Gastroesophageal sphincter (tissue), 4 donors: ENCODE results near the gene CACNA1I. TPM values are rescaled to one million over a fixed set of nuclear protein-coding genes. Genes with fewer than 3 reads are reported as not detected.

Source experiments
- ATAC-seq: fragments of 150-250 bp; one replicate; pipeline ENCODE4 v1.9.1; 2016; ENCODE audit warnings: mild to moderate bottlenecking, moderate library complexity
- H3K27ac ChIP-seq, 4 donors: fragments of 200-600 bp; sonication (generic) in 3 of 4; 1 replicate in 3 of 4; 2 replicates in 1 of 4; pipeline ENCODE4 v1.5.1; 2016 to 2019
- H3K27me3 ChIP-seq: fragments of 200-600 bp; sonication (generic); one replicate; pipeline ENCODE4 v1.5.1; 2019
- H3K36me3 ChIP-seq, 2 donors: fragments of 200-600 bp; sonication (generic); one replicate each; pipeline ENCODE4 v1.5.1; 2019; ENCODE audit warnings: control low read depth in 1 of 2
- H3K4me1 ChIP-seq, 3 donors: fragments of 200-600 bp; sonication (generic); 1 replicate in 2 of 3; 2 replicates in 1 of 3; pipeline ENCODE4 v1.5.1; 2016 to 2019; ENCODE audit warnings: control low read depth in 2 of 3
- H3K4me3 ChIP-seq, 2 donors: fragments of 200-600 bp; sonication (generic); one replicate each; pipeline ENCODE4 v1.5.1; 2019; ENCODE audit warnings: mild to moderate bottlenecking in 1 of 2, moderate library complexity in 1 of 2
- H3K9me3 ChIP-seq, 3 donors: fragments of 200-600 bp; sonication (generic); one replicate each; pipeline ENCODE4 v1.5.1; 2017 to 2019; ENCODE audit warnings: control low read depth in 2 of 3
- EP300 ChIP-seq: sonication (generic); formaldehyde crosslinking; IDR thresholded peaks from one replicate; pipeline ENCODE4 v1.6.1; 2017; ENCODE audit warnings: antibody characterized with exemption, mild to moderate bottlenecking
- POLR2A ChIP-seq, 2 donors: fragments of 450-650 bp; IDR thresholded peaks; one replicate each; pipeline ENCODE4 v1.6.1; 2017; ENCODE audit warnings: antibody characterized with exemption in 2 of 2, mild to moderate bottlenecking in 2 of 2, moderate library complexity in 1 of 2
- POLR2AphosphoS5 ChIP-seq: sonication (generic); formaldehyde crosslinking; IDR thresholded peaks from one replicate; pipeline ENCODE4 v1.6.1; 2017; ENCODE audit warnings: antibody characterized with exemption
- WGBS, 2 donors: methylation state at CpG; one replicate each; pipeline ENCODE4 v1.1.5; 2018; ENCODE audit warnings: low coverage in 1 of 2; 5-methylcytosine and 5-hydroxymethylcytosine counted together
- total RNA-seq, 4 donors: library from RNA; depleted of rRNA; stranded (reverse); fragments of >200 nt; gene quantifications; one replicate each; pipeline ENCODE4 v1.1.0, GENCODE V29; 2016
- TF ChIP-seq, protein P1 (sequence below), 4 experiments: fragments of 200-600 bp in 2 of 4; fragments of 450-650 bp in 2 of 4; sonication (generic) in 1 of 4; IDR thresholded peaks; one replicate each; pipeline ENCODE4 v1.5.1; 2017 to 2019; ENCODE audit warnings: antibody characterized with exemption in 4 of 4, mild to moderate bottlenecking in 2 of 4, moderate library complexity in 2 of 4

Gene CACNA1I
- total RNA-seq, 4 donors from 2014 or later, result 0.04 to 0.54 (median 0.11) TPM

DNA sequence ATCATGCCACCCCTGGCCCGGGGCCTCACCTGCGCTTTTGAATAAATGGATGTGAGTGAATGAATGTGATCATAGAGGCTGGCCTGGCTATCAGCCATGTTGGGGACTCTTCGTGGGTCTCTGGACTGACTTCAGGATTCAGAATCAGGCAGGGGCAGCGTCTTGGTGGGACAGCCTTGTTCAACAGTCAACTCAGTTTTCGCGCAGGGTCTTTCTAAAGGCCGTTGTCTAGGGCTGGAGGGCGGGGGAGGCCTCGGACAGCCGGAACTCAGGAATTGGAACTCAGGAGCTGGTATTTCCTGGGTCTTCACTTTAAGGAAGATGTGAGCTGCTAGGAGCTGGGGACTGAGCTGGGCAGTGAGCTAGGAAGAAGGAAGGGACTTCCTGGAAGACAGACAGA lies 146.0 kb downstream of the CACNA1I start:
- TF ChIP-seq, protein P1, sequence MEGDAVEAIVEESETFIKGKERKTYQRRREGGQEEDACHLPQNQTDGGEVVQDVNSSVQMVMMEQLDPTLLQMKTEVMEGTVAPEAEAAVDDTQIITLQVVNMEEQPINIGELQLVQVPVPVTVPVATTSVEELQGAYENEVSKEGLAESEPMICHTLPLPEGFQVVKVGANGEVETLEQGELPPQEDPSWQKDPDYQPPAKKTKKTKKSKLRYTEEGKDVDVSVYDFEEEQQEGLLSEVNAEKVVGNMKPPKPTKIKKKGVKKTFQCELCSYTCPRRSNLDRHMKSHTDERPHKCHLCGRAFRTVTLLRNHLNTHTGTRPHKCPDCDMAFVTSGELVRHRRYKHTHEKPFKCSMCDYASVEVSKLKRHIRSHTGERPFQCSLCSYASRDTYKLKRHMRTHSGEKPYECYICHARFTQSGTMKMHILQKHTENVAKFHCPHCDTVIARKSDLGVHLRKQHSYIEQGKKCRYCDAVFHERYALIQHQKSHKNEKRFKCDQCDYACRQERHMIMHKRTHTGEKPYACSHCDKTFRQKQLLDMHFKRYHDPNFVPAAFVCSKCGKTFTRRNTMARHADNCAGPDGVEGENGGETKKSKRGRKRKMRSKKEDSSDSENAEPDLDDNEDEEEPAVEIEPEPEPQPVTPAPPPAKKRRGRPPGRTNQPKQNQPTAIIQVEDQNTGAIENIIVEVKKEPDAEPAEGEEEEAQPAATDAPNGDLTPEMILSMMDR (IDR thresholded peaks at IDR 0.05), result no peak
- no peak for TF ChIP-seq POLR2AphosphoS5
- 77 to 83% methylated on average over 5 of the region's 10 CpGs for WGBS, 2 donors
- Histone ChIP-seq H3K27me3 (peaks cover 30% of the 10 kb centered on the region), H3K27ac (no peak overlapping the region), H3K4me1 (no peaks in the 10 kb centered on the region), H3K36me3 (no peaks in the 10 kb centered on the region), H3K4me3 (no peak overlapping the region), H3K9me3 (no peaks in the 10 kb centered on the region)
- ATAC-seq, result no peak

DNA sequence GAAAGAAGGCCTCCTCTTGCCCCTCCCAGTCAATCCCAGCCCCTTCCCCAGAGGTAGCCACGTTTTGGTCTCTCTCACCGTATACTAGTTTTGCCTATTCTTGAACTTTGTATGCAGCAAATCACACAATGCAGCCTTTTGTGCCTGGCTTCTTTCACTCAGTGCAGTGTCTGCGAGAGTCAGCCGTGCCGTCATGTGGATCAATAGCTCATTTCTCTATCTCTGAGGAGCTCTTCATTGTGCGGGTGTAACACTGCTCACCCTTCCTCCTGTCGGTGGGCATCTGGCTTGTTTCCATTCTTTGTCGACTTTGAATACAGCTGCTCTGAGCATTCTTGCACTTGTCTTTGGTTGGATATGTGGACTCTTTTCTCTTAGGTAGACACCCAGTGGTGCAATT lies 146.5 kb downstream of the CACNA1I start:
- Histone ChIP-seq H3K27me3 (peaks cover 24% of the 10 kb centered on the region), H3K4me1 (no peaks in the 10 kb centered on the region), H3K9me3 (no peaks in the 10 kb centered on the region), H3K4me3 (no peak overlapping the region), H3K27ac (no peak overlapping the region), H3K36me3 (no peaks in the 10 kb centered on the region)
- TF ChIP-seq EP300, result no peak
- no peak for TF ChIP-seq POLR2AphosphoS5
- TF ChIP-seq, protein P1 (IDR thresholded peaks at IDR 0.05), result no peak
- 45 to 64% methylated on average over 4 to 8 of the region's 8 CpGs for WGBS, 2 donors
- no peak for ATAC-seq

DNA sequence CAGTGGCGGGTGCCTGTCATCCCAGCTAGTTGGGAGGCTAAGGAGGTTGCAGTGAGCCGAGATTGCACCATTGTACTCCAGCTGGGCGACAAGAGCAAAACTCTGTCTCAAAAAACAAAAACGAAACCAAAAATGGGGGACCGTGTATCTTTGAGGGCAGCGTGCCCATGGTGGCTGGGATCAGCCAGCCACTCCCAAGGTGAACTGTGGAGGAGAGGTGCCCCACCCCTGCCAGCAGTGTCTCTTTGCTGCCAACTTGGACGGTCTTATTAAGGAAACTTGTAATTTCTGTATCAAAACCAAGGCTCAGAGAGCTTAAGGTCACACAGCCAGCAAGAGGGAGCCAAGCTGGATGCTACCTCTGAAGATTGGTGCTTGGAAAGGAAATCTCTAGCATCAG lies 147.7 kb downstream of the CACNA1I start:
- Histone ChIP-seq H3K9me3 (no peaks in the 10 kb centered on the region), H3K27ac (no peak overlapping the region), H3K27me3 (peaks cover 14% of the 10 kb centered on the region), H3K4me1 (no peaks in the 10 kb centered on the region), H3K36me3 (no peaks in the 10 kb centered on the region), H3K4me3 (no peak overlapping the region)
- no peak for TF ChIP-seq POLR2AphosphoS5
- TF ChIP-seq EP300, result no peak
- TF ChIP-seq POLR2A (IDR thresholded peaks at IDR 0.05), result no peak
- TF ChIP-seq, protein P1 (IDR thresholded peaks at IDR 0.05), result no peak
- no peak for ATAC-seq
- 77 to 79% methylated on average over 3 to 4 of the region's 7 CpGs for WGBS, 2 donors

DNA sequence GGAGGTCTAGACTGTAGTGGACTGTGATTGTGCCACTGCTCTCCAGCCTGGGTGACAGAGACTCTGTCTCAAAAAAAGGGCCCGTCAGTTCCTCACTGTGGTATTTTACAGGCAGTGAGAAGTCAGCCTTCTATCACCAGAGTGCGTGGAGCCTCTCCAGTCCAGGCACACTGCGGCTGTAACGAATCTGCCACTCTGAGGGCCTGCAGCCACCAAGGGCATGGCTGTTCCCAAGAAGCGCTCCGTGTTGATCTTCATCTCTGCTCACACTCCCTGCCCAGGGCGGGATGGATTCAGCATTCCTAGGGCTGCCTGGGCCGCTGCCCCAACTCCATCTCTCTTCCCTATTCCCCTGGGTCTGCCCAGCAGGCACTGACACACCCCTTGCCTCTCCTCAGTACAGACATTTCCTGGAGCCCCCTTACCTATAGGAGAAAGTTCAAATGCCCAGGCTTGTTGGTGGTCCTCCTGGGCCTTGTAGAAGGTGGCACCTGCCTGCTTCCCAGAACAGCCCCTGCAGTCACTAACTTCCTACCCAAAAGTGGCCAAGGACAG lies 148.4 kb downstream of the CACNA1I start:
- WGBS, 2 donors, result 93 to 100% methylated on average over 1 to 6 of the region's 8 CpGs
- H3K4me1 ChIP-seq, result no peaks in the 10 kb centered on the region
- H3K9me3 ChIP-seq, result no peaks in the 10 kb centered on the region
- no peak overlapping the region for H3K4me3 ChIP-seq
- H3K27me3 ChIP-seq, result peaks cover 12% of the 10 kb centered on the region
- no peak for TF ChIP-seq POLR2AphosphoS5
- TF ChIP-seq POLR2A (IDR thresholded peaks at IDR 0.05), result no peak
- no peak for ATAC-seq
- H3K36me3 ChIP-seq, result no peaks in the 10 kb centered on the region
- H3K27ac ChIP-seq, result no peak overlapping the region

DNA sequence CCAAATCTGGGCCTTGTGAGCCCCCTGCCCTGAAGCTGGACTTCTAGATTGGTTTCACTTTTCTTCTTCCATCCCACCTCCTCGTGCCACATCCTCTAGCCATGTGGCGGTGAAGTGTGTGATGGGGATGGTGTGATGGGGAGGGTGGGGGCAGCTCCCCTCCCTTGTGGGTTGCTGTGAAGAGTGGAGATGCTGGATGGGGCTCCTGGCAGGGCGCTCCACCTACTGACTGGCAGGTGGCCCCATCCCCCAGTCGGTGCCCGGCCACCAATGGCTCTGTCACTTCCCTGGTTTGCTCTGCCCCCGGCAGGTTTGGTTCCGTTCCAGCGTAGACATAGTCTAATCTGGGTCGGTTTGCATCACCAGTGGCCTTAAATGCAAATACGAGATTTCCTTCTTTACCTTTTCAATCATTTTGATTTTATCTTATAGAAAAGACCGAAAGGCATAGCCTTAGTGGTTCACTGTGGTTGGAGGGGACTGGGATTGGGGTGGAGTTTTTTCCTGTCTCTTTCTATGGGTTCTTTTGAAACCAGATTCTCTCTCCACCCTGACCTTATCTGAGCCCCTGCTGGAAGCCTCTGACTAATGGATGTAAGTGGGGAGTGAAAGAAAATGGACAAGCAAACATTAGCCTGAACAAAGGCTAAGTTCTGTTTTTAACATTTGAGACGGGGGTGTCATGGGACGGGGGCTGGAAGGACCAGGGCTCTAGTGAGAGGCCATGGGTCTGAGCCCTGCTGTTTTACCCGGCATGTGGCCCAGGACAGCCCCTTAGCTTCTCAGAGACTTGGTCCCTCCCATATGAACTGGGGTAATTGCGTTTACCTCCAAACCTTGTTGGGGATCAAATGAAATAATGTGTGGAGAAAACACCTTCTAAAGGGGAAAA lies 149.3 kb downstream of the CACNA1I start:
- H3K4me1 ChIP-seq, result no peaks in the 10 kb centered on the region
- H3K4me3 ChIP-seq, result no peak overlapping the region
- ATAC-seq, result no peak
- no peaks in the 10 kb centered on the region for H3K36me3 ChIP-seq
- H3K27ac ChIP-seq, result no peak overlapping the region
- 56 to 69% methylated on average over 4 to 14 of the region's 15 CpGs for WGBS, 2 donors
- H3K9me3 ChIP-seq, result no peaks in the 10 kb centered on the region
- TF ChIP-seq POLR2AphosphoS5 (no peak), POLR2A (IDR thresholded peaks at IDR 0.05) (no peak), EP300 (no peak)
- TF ChIP-seq, protein P1 (IDR thresholded peaks at IDR 0.05), result no peak
- H3K27me3 ChIP-seq, result peaks cover 20% of the 10 kb centered on the region
